HepG2 (cell line): ENCODE data around the gene PELO. TPM values are rescaled to one million over a fixed set of nuclear protein-coding genes. Genes with fewer than 3 reads are reported as not detected.

Experiments
- AKAP8 ChIP-seq: sonication (generic); formaldehyde crosslinking; IDR thresholded peaks from 2 replicates; pipeline ENCODE4 v1.5.1; 2020; ENCODE audit warnings: mild to moderate bottlenecking, missing genetic modification reagents
- ASH2L ChIP-seq: fragments of 300-600, 200-600 bp; sonication (generic); IDR thresholded peaks from 2 replicates; pipeline ENCODE4 v1.7.0; 2017; ENCODE audit warnings: low read depth, mild to moderate bottlenecking, moderate library complexity, mixed read lengths, low read length; ENCODE audit not compliant: insufficient read length
- ELF3 ChIP-seq: IDR thresholded peaks from 2 replicates; pipeline ENCODE4 v1.6.1; 2016; ENCODE audit warnings: missing genetic modification reagents, missing compliant biosample characterization
- HOXD1 ChIP-seq: sonication (generic); formaldehyde crosslinking; IDR thresholded peaks from 2 replicates; pipeline ENCODE4 v1.5.0; 2020; ENCODE audit warnings: missing genetic modification reagents
- IRX3 ChIP-seq: sonication (generic); formaldehyde crosslinking; IDR thresholded peaks from 2 replicates; pipeline ENCODE4 v1.8.1; 2023; ENCODE audit warnings: mild to moderate bottlenecking, low read depth, missing genetic modification reagents, borderline replicate concordance
- NCOR1 ChIP-seq: fragments of 200-600 bp; sonication (generic); IDR thresholded peaks from 2 replicates; pipeline ENCODE4 v1.7.0; 2017; ENCODE audit warnings: antibody characterized with exemption, low read length, borderline replicate concordance
- RAD21 ChIP-seq: fragments of 450-650 bp; formaldehyde crosslinking; IDR thresholded peaks from 2 replicates; pipeline ENCODE4 v1.5.0; 2020; ENCODE audit warnings: mild to moderate bottlenecking
- RAD51 ChIP-seq: fragments of 450-650 bp; IDR thresholded peaks from 2 replicates; pipeline ENCODE4 v1.6.1; 2016; ENCODE audit warnings: borderline replicate concordance
- ZMYM3 ChIP-seq: sonication (generic); formaldehyde crosslinking; IDR thresholded peaks from 2 replicates; pipeline ENCODE4 v1.5.1; 2020; ENCODE audit warnings: mild to moderate bottlenecking, missing genetic modification reagents
- ZNF333 ChIP-seq: sonication (generic); formaldehyde crosslinking; IDR thresholded peaks from 2 replicates; pipeline ENCODE4 v1.4.0; 2020; ENCODE audit warnings: mild to moderate bottlenecking, missing genetic modification reagents, borderline replicate concordance
- ZNF614 ChIP-seq: IDR thresholded peaks from 2 replicates; pipeline ENCODE4 v1.6.1; 2018; ENCODE audit warnings: missing biosample characterization, missing genetic modification reagents, inconsistent platforms, borderline replicate concordance
- polyA plus RNA-seq, 8 experiments: library from polyadenylated mRNA; depleted of rRNA in 3 of 8; stranded (reverse) in 7 of 8; unstranded in 1 of 8; fragments of >200 nt; fragmentation: Illumina TruSeq in 4 of 8; extraction: Trizol in 4 of 8; gene quantifications; 2 replicates each; pipeline versions ENCODE4 v1.2.1 to v1.2.3, GENCODE V29; 2011 to 2016; ENCODE audit warnings: low read depth in 4 of 8, missing spikeins in 1 of 8, mixed read lengths in 1 of 8; ENCODE audit not compliant: insufficient read depth in 1 of 8
- total RNA-seq, 5 experiments: library from RNA; depleted of rRNA; stranded (reverse); fragments of >200 nt; fragmentation: Illumina TruSeq; extraction: Trizol; gene quantifications; 2 replicates each; pipeline ENCODE4 v1.2.3, GENCODE V29; 2016; ENCODE audit warnings: low read depth in 1 of 5
- TF ChIP-seq, protein P1 (sequence below): sonication (generic); formaldehyde crosslinking; IDR thresholded peaks from 2 replicates; pipeline ENCODE4 v1.4.0; 2020; ENCODE audit warnings: mild to moderate bottlenecking, missing genetic modification reagents, borderline replicate concordance
- TF ChIP-seq, protein P2 (sequence below): sonication (generic); formaldehyde crosslinking; IDR thresholded peaks from 2 replicates; pipeline ENCODE4 v1.8.1; 2023; ENCODE audit warnings: mild to moderate bottlenecking, missing genetic modification reagents
- TF ChIP-seq, protein P3 (sequence below): sonication (generic); formaldehyde crosslinking; IDR thresholded peaks from 2 replicates; pipeline ENCODE4 v1.8.0; 2022; ENCODE audit warnings: missing genetic modification reagents, mild to moderate bottlenecking, borderline replicate concordance

The PELO gene
- total and polyA plus RNA-seq, 2 of the 13 experiments (the other 11 are each of a cell fraction or from before 2014, with no cell fraction given): 19.0 to 23.9 TPM

DNA sequence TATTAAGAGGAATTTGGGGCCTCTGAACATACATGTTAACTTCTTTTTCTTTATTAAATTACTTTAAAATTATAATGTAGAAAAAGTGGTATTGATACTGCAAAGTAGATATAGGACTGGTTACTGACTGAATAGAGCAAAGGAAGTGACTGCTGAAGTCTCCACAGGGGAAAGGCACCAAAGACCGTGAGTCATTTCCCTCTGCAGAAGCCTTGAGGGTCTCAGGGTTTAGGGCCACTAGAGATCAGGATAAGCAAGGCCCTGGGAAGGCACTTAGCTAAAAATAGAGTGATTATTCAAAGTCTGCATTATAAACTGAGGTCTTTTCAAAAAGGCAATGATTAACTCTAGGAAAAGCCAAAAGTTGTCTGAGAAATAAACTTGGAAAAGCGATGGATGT, 44.7 kb upstream of the PELO start (continued):
- TF ChIP-seq, protein P1, sequence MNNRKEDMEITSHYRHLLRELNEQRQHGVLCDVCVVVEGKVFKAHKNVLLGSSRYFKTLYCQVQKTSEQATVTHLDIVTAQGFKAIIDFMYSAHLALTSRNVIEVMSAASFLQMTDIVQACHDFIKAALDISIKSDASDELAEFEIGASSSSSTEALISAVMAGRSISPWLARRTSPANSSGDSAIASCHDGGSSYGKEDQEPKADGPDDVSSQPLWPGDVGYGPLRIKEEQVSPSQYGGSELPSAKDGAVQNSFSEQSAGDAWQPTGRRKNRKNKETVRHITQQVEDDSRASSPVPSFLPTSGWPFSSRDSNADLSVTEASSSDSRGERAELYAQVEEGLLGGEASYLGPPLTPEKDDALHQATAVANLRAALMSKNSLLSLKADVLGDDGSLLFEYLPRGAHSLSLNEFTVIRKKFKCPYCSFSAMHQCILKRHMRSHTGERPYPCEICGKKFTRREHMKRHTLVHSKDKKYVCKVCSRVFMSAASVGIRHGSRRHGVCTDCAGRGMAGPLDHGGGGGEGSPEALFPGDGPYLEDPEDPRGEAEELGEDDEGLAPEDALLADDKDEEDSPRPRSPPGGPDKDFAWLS (CRISPR knock-in tag): no peak
- TF ChIP-seq ZNF614 (CRISPR knock-in tag): no peak
- TF ChIP-seq ZNF333 (CRISPR knock-in tag): no peak
- TF ChIP-seq AKAP8 (CRISPR knock-in tag): no peak
- no peak for TF ChIP-seq RAD21
- TF ChIP-seq ELF3 (CRISPR knock-in tag): no peak
- TF ChIP-seq IRX3 (CRISPR knock-in tag): no peak
- no peak for TF ChIP-seq RAD51
- TF ChIP-seq, protein P2, sequence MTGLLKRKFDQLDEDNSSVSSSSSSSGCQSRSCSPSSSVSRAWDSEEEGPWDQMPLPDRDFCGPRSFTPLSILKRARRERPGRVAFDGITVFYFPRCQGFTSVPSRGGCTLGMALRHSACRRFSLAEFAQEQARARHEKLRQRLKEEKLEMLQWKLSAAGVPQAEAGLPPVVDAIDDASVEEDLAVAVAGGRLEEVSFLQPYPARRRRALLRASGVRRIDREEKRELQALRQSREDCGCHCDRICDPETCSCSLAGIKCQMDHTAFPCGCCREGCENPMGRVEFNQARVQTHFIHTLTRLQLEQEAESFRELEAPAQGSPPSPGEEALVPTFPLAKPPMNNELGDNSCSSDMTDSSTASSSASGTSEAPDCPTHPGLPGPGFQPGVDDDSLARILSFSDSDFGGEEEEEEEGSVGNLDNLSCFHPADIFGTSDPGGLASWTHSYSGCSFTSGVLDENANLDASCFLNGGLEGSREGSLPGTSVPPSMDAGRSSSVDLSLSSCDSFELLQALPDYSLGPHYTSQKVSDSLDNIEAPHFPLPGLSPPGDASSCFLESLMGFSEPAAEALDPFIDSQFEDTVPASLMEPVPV: no peak
- no peak for TF ChIP-seq ASH2L
- no peak for TF ChIP-seq ZMYM3 (CRISPR knock-in tag)
- TF ChIP-seq HOXD1 (CRISPR knock-in tag): no peak
- TF ChIP-seq, protein P3, sequence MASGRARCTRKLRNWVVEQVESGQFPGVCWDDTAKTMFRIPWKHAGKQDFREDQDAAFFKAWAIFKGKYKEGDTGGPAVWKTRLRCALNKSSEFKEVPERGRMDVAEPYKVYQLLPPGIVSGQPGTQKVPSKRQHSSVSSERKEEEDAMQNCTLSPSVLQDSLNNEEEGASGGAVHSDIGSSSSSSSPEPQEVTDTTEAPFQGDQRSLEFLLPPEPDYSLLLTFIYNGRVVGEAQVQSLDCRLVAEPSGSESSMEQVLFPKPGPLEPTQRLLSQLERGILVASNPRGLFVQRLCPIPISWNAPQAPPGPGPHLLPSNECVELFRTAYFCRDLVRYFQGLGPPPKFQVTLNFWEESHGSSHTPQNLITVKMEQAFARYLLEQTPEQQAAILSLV (CRISPR knock-in tag): no peak
- no peak for TF ChIP-seq NCOR1
